Urinary bladder (tissue), 4 donors: ENCODE results near the gene WIPI1. TPM values are rescaled to one million over a fixed set of nuclear protein-coding genes. Genes with fewer than 3 reads are reported as not detected.
A peak's percentile ranks its signal among the peaks of the same experiment; 100 is the strongest.

Experiments
- DNase-seq: peaks from one replicate; pipeline ENCODE4 v3.0.0-alpha.2; 2015; ENCODE audit errors: extremely low spot score
- H3K27ac ChIP-seq: one replicate; pipeline ENCODE4 v1.5.1; 2013; ENCODE audit warnings: low read depth, mild to moderate bottlenecking, moderate library complexity
- H3K36me3 ChIP-seq: one replicate; pipeline ENCODE4 v1.6.1; 2013; ENCODE audit warnings: mild to moderate bottlenecking, moderate library complexity; ENCODE audit not compliant: insufficient read depth
- H3K4me1 ChIP-seq: one replicate; pipeline ENCODE4 v1.6.1; 2013; ENCODE audit warnings: mild to moderate bottlenecking, moderate library complexity; ENCODE audit not compliant: insufficient read depth
- H3K4me3 ChIP-seq: one replicate; pipeline ENCODE4 v1.5.1; 2013; ENCODE audit warnings: low read depth, low read length
- WGBS: extraction: QIAGEN DNeasy Blood & Tissue Kit; methylation state at CpG from one replicate; pipeline ENCODE4 v1.1.7; 2013; 5-methylcytosine and 5-hydroxymethylcytosine counted together
- polyA plus RNA-seq: library from polyadenylated mRNA; stranded (reverse); fragments of 200-250 nt; gene quantifications from one replicate; pipeline ENCODE4 v1.2.3, GENCODE V29; 2013
- total RNA-seq: library from RNA; depleted of rRNA; stranded (reverse); fragments of >200 nt; gene quantifications from one replicate; pipeline ENCODE4 v1.2.3, GENCODE V29; 2014
- donor health status: healthy with polysubstance abuse.
- donor health status: healthy.

The WIPI1 gene
- total and polyA plus RNA-seq, 2 donors = 35.4 to 61.1 TPM

DNA sequence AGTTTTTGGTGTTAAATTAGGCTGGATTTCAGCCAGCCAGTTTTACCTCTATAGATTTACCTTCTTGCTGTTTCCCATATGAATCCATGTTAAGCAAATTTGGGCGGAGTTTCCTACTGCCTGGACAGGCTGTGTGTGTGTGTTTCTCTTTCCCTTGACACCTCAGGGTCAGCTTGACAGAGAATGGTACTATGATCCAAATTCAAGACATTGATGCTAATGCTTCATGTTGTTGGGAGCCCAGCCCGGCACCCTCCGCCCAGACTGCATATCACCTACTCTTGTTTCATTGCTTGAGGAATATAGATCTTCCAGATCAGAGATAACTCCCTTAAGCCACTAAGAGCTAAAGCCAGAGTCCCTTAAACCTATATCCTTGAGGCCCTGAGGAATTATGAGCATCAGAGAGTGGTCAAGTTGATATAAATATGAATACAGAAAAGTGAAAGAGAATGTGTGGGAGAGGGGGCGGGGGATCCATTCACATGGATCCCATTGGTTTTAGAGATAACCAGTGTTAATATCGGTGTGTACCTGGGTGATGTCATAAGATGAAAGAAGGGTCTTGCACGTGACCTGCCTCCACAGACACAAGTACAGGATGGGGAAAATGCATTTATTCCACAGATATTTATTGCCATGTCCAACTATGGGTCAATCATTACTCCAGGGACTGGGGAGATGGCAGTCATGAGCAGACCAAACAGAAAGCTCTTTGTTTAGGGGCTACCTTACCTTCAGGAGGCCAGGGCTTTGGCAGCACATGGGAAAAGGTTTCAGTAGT lies 69.7 kb downstream of the WIPI1 start:
- Histone ChIP-seq H3K36me3 (no peaks in the 10 kb centered on the region), H3K4me1 (no peaks in the 10 kb centered on the region), H3K4me3 (no peak overlapping the region), H3K27ac (no peak overlapping the region)
- no peak for DNase-seq
- 97% methylated on average over 6 of the region's 6 CpGs for WGBS

DNA sequence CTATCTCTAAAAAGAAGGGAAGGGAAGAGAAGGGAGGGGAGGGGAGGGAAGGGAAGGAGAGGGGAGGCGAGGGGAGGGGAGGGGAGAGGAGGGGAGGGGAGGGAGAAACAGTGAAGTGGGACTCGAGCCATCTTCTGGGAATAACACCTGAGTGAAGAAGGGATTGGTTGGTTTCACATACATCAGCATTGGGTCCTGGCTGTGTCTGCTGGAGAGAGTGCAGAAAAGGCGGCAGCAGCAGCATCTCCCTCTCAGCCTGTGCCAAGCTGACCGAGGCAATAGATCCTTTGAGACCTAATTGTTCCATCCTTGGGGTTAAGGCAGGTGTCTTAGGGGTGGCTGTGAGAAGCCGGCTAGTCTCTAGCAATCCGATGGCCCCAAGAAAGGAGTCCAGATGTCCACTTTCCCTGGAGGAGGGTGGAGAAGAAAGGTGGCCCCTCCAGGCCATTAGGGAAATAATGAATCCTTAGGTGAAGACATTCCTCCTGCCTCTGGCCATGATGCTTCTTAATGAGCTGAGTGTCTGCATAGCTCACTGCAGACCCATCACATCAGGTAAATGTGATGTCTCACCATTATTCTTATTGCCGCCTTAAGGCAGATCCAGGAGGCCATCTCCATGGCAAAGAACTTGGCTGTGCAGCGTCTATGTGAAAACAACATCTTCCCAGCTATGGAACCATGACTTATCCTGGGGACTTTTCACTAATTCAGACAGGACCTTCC lies 71.6 kb downstream of the WIPI1 start:
- no peaks in the 10 kb centered on the region for H3K36me3 ChIP-seq

DNA sequence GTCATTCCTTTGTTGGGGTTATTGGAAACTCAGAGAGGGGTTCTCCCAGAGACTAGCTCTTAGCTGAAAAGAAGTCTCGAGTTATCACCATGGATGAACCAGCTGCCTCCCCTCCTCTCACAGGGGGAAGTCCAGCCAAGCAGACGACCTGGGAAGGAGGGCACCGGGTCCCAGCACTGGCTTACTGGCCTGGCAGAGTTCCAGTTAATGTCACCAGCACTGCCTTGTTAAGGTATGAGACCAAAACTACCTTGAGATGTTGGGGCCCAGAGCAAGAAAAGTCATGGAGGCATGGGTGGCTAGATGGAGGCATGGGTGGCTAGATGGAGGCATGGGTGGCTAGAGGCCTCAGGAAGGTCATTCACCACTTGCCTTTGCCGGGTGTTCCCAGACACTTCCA lies 72.4 kb downstream of the WIPI1 start:
- no peak for DNase-seq
- Histone ChIP-seq H3K36me3 (no peaks in the 10 kb centered on the region), H3K4me1 (no peaks in the 10 kb centered on the region), H3K4me3 (no peak overlapping the region), H3K27ac (no peak overlapping the region)
- 88% methylated on average over 4 of the region's 4 CpGs for WGBS

More for the DNA sequence above, 71.6 kb downstream of the WIPI1 start:
- H3K27ac ChIP-seq = no peak overlapping the region
- H3K4me1 ChIP-seq = no peaks in the 10 kb centered on the region
- DNase-seq = no peak
- 85% methylated on average over 8 of the region's 8 CpGs for WGBS
- H3K4me3 ChIP-seq = no peak overlapping the region

DNA sequence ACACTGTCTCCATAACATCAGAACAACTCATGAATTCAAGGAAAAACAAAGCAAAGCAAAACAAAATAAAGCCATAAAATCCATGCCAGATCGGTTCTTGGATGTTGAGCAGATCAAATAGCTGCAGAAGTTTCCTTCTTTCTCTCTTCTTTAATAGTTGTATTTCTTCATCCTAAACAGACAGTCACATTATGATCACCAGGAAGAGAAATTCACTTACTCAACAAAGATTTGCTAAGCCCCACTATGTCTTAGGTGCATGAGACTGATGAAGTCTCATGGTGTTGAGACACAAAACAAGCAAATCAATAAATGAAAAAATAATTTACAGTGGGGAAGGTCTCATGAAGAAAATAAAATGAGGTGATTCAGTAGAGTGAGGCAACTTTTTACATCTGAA lies 72.8 kb downstream of the WIPI1 start:
- Histone ChIP-seq H3K4me1 (no peaks in the 10 kb centered on the region), H3K36me3 (no peaks in the 10 kb centered on the region), H3K4me3 (no peak overlapping the region), H3K27ac (no peak overlapping the region)
- no peak for DNase-seq
- 55% methylated on average over 1 of the region's 1 CpG for WGBS

DNA sequence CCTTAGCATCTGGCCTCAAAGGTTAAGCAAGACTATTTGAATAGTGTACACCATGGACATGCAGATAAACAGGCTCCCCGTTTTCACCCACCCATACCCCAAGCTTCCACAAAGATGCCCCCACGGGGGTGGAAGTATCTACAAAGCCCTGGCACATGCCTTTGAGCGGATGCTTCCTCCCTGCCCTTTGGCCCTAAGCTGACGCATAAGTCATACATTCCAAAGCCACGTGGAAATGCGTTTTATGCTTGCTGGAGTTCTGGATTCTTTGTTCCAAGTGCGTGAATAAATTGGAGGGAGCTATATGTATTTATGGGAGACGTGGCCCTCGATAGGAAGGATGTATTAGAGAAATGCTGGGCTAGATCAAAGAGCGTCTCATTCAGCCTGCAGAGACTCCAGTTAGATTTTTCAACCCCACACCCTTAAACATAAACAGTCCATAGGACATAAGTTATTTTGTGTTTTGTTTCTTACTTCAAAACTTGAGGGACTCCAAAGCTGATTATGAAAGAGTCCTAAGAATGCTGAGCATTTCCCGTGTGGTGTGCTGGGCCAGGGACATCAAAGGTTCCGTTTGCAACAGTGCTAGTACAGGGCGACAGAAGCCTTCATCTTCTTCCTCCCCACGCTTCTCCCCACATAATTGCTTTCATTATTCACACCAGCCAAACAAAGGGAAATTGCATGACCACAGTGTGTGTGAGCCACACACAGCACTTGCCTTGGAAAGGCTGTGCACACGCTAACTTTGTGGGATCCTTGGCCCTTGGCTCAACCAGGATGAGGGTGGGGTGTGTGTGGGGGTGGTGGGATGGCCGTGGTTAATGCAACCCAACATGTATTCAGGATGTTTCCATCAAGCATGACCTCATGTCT lies 73.6 kb downstream of the WIPI1 start:
- H3K4me3 ChIP-seq = no peak overlapping the region
- 46% methylated on average over 16 of the region's 16 CpGs for WGBS
- DNase-seq = no peak
- no peaks in the 10 kb centered on the region for H3K4me1 ChIP-seq
- H3K27ac ChIP-seq = peak overlapping the region; percentile 86
- H3K36me3 ChIP-seq = no peaks in the 10 kb centered on the region

DNA sequence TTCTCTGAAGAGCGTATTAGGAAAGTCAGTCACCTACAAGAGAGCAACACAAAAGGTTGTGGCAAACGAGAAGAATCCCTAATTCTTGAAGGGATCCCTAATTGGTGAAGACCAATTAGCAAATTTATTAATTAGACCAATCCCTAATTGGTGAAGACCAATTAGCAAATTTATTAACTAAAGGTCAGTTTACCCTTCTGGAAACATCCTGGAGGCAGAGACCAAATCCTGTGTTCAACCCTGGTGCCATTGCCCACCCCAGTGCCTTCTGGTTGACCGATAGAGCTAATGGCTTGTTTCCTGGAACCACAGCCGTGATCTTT lies 74.2 kb downstream of the WIPI1 start:
- Histone ChIP-seq H3K4me3 (no peak overlapping the region), H3K27ac (peak overlapping the region; percentile 0), H3K36me3 (no peaks in the 10 kb centered on the region), H3K4me1 (no peaks in the 10 kb centered on the region)
- no peak for DNase-seq
- 78% methylated on average over 4 of the region's 4 CpGs for WGBS

DNA sequence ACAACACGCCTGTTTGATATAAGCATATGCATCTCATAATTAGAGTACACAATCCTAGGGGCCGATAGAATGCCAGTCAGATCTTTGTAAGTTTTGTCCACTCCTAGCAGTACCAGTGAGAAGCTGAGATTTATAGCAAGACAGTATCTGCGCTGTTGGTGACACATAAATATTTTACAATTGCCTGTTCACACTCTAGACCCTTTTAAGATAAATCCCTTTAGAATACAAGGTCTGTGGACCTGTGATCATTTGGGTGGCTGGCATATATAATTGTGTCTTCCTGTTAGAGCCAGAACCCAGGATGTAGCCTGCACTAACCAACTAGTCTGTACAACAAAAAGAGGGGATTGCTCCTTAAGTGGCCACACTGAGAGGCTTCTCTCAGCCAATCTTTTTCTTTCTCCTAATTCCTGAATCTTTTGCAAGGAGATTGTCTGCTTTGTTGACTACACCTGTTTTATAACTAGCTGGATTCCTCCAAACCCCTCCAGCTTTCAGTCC lies 74.7 kb downstream of the WIPI1 start:
- Histone ChIP-seq H3K4me3 (no peak overlapping the region), H3K4me1 (no peaks in the 10 kb centered on the region), H3K36me3 (no peaks in the 10 kb centered on the region), H3K27ac (no peak overlapping the region)
- WGBS = 81% methylated on average over 3 of the region's 3 CpGs
- DNase-seq = no peak

DNA sequence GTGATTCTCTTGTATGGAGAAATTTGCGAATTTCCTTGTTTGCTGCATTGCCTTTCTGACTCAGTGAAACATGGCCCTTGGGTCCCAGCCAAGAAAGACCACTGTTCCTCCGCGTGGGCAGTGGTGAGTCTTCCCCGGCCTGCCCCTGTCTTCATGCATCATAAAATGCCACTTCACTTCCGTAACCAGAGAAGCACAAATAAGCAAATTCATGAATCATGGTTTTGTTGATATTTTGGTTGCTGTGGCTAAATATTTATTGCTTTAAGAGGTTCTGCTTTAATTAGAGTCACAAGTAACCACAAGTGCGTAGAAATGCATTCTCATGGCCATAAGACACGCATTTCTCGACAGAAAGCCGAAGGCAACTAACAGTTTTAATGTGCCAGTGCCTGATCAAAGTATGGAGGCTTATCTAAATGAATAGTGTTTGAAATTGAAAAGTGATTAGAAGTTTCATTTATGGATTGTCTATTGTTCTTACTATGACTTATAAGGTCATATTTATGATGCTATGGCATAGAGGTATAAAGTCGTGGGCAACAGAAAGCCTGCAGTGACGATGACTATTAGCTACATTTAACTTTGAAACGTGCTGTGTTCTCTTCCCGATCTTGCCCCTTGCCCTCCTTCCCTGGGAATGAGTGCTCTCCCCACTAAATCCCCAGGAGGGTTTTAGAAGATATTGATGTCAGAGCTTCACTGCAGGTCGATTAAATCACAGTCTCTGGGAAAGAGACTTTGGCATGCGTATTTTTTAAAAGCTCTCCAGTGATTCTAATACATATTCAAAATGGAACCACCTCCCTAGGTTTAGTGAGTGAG lies 76.0 kb downstream of the WIPI1 start:
- WGBS = 72% methylated on average over 15 of the region's 15 CpGs
- H3K36me3 ChIP-seq = no peaks in the 10 kb centered on the region
- H3K4me3 ChIP-seq = no peak overlapping the region
- H3K4me1 ChIP-seq = no peaks in the 10 kb centered on the region
- peak overlapping the region; percentile 62 for H3K27ac ChIP-seq
- no peak for DNase-seq

DNA sequence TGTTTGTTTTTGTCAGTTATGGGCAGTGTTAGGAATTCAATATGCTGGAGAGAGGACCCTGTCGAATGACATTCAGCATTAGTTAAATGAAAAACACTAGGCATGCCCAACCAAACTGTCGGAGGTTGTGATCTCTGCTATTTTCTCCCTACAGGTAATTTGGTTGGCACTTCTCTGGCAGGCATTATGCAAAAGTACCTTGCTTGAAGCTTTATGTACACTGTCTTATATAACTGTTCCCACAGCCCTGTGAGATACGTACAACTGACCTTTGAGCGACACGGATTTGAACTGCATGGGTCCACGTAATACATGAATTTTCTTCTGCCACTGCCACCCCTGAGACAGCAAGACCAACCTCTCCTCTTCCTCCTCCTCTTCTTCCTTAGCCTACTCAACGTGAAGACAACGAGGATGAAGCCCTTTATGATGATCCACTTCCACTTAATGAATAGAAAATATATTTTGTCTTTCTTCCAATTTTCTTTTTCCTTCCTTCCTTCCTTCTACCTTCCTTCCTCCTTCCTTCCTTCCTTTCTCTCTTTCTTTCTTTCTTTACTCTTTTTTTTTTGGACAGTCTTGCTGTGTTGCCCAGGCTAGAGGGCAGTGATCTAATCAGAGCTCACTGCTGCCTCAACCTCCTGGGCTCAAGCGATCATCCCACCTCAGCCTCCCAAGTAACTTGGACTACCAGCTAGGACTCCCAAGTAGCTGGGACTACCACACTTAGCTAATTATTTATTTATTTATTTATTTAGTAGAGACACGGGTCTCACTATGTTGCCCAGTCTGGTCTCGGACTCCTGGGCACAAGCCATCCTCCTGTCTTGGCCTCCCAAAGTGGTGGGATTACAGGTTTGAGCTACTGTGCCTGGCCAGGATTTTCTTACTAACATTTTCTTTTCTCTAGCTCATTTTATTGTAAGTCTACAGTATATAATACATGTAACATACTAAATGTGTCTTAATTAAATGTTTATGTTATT lies 77.3 kb downstream of the WIPI1 start:
- Histone ChIP-seq H3K4me3 (no peak overlapping the region), H3K4me1 (no peaks in the 10 kb centered on the region), H3K36me3 (no peaks in the 10 kb centered on the region), H3K27ac (peak overlapping the region; percentile 51)
- no peak for DNase-seq
- 95% methylated on average over 11 of the region's 11 CpGs for WGBS

DNA sequence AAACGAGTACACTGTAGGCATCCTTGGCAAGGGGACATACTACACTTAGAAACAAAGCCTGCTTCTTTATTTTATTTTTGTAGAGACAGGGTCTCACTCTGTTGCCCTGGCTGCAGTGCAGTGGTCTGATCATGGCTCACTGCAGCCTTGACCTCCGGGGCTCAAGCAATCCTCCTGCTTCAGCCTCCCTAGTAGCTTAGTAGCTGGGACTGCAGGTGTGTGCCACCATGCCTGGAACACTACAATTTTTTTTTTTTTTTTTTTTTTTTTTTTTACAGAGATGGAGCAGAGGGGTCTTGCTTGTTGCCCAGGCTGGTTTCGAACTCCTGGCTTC lies 78.2 kb downstream of the WIPI1 start:
- no peak for DNase-seq
- Histone ChIP-seq H3K4me1 (no peaks in the 10 kb centered on the region), H3K27ac (peak overlapping the region; percentile 44), H3K4me3 (no peak overlapping the region), H3K36me3 (no peaks in the 10 kb centered on the region)
- WGBS = 86% methylated on average over 3 of the region's 3 CpGs

DNA sequence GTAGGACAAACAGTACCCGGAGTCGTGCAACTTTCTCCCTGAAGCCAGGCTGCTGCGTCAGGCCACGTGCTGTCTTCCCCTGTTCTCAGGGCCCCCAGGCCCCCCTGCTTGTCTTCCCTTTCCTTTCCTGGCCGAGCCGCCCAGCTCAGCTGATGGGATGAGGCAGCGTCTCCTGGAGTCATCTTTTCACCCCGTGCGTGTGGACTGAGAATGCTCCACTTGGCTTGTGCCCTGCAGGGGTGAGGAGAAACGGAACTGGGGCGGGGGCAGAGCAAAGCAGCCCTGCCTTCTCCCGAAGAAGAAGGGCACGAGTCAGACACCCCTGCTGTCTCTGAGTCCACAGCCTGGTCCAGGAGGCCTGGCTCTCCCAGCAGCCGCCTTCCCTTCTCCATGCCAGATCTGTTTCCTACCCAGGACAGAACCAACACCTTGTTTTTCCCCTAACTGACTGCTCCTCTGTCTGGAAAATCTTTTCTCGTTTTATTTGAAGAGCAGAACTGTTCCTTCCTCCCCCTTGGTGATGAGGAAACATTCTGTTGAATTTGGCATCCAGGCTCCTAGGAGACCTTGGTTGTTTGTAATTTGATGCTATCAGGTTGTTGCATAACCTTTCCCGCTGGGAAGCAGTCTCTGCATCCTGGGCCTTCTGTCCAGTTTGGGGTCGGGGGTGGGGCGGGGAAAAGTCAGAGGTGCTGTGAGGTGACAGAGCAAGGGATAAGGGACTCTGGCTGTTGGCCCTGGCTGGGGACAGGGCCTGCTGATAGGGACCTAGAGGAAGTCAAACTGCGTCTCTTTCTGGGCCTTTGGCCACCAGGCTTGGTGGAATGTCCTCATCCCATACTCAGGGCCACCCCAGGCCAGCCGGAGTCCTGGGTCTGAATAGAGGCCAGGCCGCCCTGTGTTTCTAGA lies 78.8 kb downstream of the WIPI1 start:
- 25% methylated on average over 21 of the region's 21 CpGs for WGBS
- H3K4me3 ChIP-seq = no peak overlapping the region

More for the DNA sequence above, 78.8 kb downstream of the WIPI1 start:
- H3K36me3 ChIP-seq = no peaks in the 10 kb centered on the region
- peak overlapping the region; percentile 92 for H3K27ac ChIP-seq
- no peaks in the 10 kb centered on the region for H3K4me1 ChIP-seq
- DNase-seq = no peak
